Measurements from ENCODE around the gene ABCC6. TPM values are rescaled to one million over a fixed set of nuclear protein-coding genes. Genes with fewer than 3 reads are reported as not detected.

Gene ABCC6
- total and polyA plus RNA-seq, 4 donors: 50.6 to 162 (median 95.9) TPM

DNA sequence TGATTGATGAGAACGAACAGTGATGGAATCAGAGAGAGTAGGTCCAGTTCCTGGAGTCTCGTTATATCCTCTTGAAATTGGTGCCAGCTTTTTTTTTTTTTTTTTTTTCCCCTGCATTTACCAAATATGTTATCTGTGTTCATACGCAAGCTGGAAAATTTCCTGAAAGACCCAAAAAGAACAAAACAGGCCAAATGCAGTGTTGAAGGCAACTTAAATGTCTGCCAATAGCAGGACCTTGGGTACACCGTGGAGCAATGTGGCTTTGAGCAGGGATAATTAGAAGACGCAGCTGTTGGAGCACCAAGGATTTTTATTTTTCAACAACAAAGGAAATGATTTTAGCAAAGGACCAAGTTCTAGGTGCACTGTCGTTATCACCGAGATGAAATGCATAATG lies 105.0 kb downstream of the ABCC6 start:
- WGBS: 94% methylated on average over 7 of the region's 7 CpGs

DNA sequence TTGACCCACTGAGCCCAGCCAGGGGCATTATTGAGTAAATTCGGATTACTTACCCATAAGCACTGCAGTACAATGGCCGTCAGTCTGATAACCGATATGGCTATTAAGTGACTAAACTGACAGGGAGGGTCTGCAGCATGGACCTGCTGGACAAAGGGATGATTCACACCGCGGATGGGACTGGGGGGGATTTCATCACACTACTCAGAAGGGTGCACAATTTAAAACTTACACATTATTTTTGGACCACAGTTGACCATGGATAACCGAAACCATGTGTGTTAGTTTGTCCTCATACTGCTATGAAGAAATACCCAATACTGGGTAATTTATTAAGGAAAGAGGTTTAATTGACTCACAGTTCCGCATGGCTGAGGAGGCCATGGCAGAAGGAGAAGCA lies 106.5 kb downstream of the ABCC6 start:
- DNase-seq (ENCODE audit: low spot score): no peak
- Histone ChIP-seq H3K4me3 (ENCODE audit: low read depth in 1 of 3, low read length in 3 of 3) (no peak overlapping the region), H3K27me3 (ENCODE audit: control insufficient read depth in 4 of 4, insufficient read depth in 4 of 4, low read length in 3 of 4) (no peaks in the 10 kb centered on the region), H3K4me1 (ENCODE audit: control insufficient read depth in 4 of 4, insufficient read depth in 4 of 4, low read length in 3 of 4) (no peaks in the 10 kb centered on the region), H3K27ac (ENCODE audit: low read depth in 1 of 2, low read length in 2 of 2) (no peak overlapping the region), H3K9me3 (ENCODE audit: control insufficient read depth in 4 of 4, low read length in 3 of 4) (no peaks in the 10 kb centered on the region), H3K9ac (ENCODE audit: low read depth in 1 of 2, low read length in 2 of 2) (no peak overlapping the region), H3K36me3 (ENCODE audit: control insufficient read depth in 4 of 4, insufficient read depth in 3 of 4, low read depth in 1 of 4, low read length in 3 of 4) (peaks cover 0 to 4% (median 1%) of the 10 kb centered on the region in 4 donors)
- no peak for TF ChIP-seq GABPA (IDR thresholded peaks at IDR 0.05 in 1 of 2, conservative IDR thresholded peaks at IDR 0.05 in 1 of 2)
- TF ChIP-seq RXRA (IDR thresholded peaks at IDR 0.05): no peak
- TF ChIP-seq FOXA2 (IDR thresholded peaks at IDR 0.05): no peak
- no peak for TF ChIP-seq RAD21 (IDR thresholded peaks at IDR 0.05)
- no peak for TF ChIP-seq YY1 (IDR thresholded peaks at IDR 0.05)
- TF ChIP-seq REST (IDR thresholded peaks at IDR 0.05): no peak
- 97% methylated on average over 7 of the region's 7 CpGs for WGBS

More for the DNA sequence above, 105.0 kb downstream of the ABCC6 start:
- Histone ChIP-seq H3K4me3 (ENCODE audit: low read depth in 1 of 3, low read length in 3 of 3) (no peak overlapping the region), H3K4me1 (ENCODE audit: control insufficient read depth in 4 of 4, insufficient read depth in 4 of 4, low read length in 3 of 4) (no peaks in the 10 kb centered on the region), H3K9me3 (ENCODE audit: control insufficient read depth in 4 of 4, low read length in 3 of 4) (no peaks in the 10 kb centered on the region), H3K27me3 (ENCODE audit: control insufficient read depth in 4 of 4, insufficient read depth in 4 of 4, low read length in 3 of 4) (no peaks in the 10 kb centered on the region), H3K9ac (ENCODE audit: low read depth in 1 of 2, low read length in 2 of 2) (no peak overlapping the region), H3K27ac (ENCODE audit: low read depth in 1 of 2, low read length in 2 of 2) (no peak overlapping the region), H3K36me3 (ENCODE audit: control insufficient read depth in 4 of 4, insufficient read depth in 3 of 4, low read depth in 1 of 4, low read length in 3 of 4) (no peaks in the 10 kb centered on the region)
- TF ChIP-seq, protein P1, sequence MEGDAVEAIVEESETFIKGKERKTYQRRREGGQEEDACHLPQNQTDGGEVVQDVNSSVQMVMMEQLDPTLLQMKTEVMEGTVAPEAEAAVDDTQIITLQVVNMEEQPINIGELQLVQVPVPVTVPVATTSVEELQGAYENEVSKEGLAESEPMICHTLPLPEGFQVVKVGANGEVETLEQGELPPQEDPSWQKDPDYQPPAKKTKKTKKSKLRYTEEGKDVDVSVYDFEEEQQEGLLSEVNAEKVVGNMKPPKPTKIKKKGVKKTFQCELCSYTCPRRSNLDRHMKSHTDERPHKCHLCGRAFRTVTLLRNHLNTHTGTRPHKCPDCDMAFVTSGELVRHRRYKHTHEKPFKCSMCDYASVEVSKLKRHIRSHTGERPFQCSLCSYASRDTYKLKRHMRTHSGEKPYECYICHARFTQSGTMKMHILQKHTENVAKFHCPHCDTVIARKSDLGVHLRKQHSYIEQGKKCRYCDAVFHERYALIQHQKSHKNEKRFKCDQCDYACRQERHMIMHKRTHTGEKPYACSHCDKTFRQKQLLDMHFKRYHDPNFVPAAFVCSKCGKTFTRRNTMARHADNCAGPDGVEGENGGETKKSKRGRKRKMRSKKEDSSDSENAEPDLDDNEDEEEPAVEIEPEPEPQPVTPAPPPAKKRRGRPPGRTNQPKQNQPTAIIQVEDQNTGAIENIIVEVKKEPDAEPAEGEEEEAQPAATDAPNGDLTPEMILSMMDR (IDR thresholded peaks at IDR 0.05; ENCODE audit: low read depth, low read length, missing input control): no peak
- TF ChIP-seq RAD21 (IDR thresholded peaks at IDR 0.05) (no peak), RXRA (IDR thresholded peaks at IDR 0.05) (no peak), NR2F2 (IDR thresholded peaks at IDR 0.05) (no peak), GABPA (IDR thresholded peaks at IDR 0.05 in 1 of 2, conservative IDR thresholded peaks at IDR 0.05 in 1 of 2) (no peak), FOXA2 (IDR thresholded peaks at IDR 0.05) (no peak), SP1 (IDR thresholded peaks at IDR 0.05) (no peak)
- TF ChIP-seq, protein P2, sequence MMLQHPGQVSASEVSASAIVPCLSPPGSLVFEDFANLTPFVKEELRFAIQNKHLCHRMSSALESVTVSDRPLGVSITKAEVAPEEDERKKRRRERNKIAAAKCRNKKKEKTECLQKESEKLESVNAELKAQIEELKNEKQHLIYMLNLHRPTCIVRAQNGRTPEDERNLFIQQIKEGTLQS (IDR thresholded peaks at IDR 0.05): no peak
- DNase-seq (ENCODE audit: low spot score): no peak

DNA sequence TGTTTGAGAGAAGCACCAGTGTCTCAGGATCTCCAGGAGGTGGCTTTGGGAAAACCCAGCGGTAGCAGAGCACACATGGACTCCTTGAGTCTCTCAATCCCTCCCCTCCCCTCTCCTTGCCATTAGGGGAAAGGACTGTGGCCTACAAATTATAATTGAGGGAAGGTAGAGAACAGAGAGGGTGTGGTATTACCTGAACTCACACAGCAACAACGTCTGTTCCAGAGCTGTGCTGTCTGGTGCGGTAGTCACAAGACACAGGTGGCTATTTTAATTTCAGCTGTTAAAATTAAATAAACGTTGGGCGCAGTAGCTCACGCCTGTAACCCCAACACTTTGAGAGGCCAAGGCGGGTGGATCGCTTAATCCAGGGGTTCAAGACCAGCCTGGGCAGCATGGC lies 110.2 kb downstream of the ABCC6 start:
- Histone ChIP-seq H3K9me3 (ENCODE audit: control insufficient read depth in 4 of 4, low read length in 3 of 4) (no peaks in the 10 kb centered on the region), H3K27ac (ENCODE audit: low read depth in 1 of 2, low read length in 2 of 2) (no peak overlapping the region), H3K4me3 (ENCODE audit: low read depth in 1 of 3, low read length in 3 of 3) (no peak overlapping the region), H3K36me3 (ENCODE audit: control insufficient read depth in 4 of 4, insufficient read depth in 3 of 4, low read depth in 1 of 4, low read length in 3 of 4) (peaks cover 0 to 6% (median 2%) of the 10 kb centered on the region in 4 donors), H3K27me3 (ENCODE audit: control insufficient read depth in 4 of 4, insufficient read depth in 4 of 4, low read length in 3 of 4) (no peaks in the 10 kb centered on the region), H3K9ac (ENCODE audit: low read depth in 1 of 2, low read length in 2 of 2) (no peak overlapping the region), H3K4me1 (ENCODE audit: control insufficient read depth in 4 of 4, insufficient read depth in 4 of 4, low read length in 3 of 4) (no peaks in the 10 kb centered on the region)
- DNase-seq (ENCODE audit: low spot score): no peak
- 94% methylated on average over 8 of the region's 8 CpGs for WGBS
- TF ChIP-seq FOXA2 (IDR thresholded peaks at IDR 0.05): no peak
- TF ChIP-seq FOXA1 (IDR thresholded peaks at IDR 0.05): no peak
- TF ChIP-seq NR2F2 (IDR thresholded peaks at IDR 0.05): no peak
- no peak for TF ChIP-seq GABPA (IDR thresholded peaks at IDR 0.05 in 1 of 2, conservative IDR thresholded peaks at IDR 0.05 in 1 of 2)
- TF ChIP-seq JUND (IDR thresholded peaks at IDR 0.05): no peak
